Measurements from ENCODE around the gene SERPINB2.

DNA sequence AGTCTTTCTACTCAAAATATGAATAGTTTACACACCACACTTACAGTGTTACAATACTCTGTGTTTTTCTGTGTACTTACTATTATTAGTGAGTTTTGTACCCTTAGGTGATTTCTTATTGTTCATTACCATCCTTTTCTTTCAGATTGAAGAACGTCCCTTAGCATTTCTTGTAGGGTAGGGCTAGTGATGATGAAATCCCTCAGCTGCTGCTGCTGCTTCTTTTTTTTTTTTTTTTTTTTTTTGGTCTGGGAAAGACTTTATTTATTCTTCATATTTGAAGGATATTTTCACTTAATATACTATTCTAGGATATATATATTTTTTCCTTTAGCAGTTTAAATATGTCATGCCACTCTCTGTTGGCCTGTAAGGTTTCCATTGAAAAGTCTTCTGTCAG lies 29.0 kb upstream of the SERPINB2 start:
- TF ChIP-seq, protein P1, sequence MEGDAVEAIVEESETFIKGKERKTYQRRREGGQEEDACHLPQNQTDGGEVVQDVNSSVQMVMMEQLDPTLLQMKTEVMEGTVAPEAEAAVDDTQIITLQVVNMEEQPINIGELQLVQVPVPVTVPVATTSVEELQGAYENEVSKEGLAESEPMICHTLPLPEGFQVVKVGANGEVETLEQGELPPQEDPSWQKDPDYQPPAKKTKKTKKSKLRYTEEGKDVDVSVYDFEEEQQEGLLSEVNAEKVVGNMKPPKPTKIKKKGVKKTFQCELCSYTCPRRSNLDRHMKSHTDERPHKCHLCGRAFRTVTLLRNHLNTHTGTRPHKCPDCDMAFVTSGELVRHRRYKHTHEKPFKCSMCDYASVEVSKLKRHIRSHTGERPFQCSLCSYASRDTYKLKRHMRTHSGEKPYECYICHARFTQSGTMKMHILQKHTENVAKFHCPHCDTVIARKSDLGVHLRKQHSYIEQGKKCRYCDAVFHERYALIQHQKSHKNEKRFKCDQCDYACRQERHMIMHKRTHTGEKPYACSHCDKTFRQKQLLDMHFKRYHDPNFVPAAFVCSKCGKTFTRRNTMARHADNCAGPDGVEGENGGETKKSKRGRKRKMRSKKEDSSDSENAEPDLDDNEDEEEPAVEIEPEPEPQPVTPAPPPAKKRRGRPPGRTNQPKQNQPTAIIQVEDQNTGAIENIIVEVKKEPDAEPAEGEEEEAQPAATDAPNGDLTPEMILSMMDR (IDR thresholded peaks at IDR 0.05): no peak
- TF ChIP-seq POLR2A (IDR thresholded peaks at IDR 0.05) (no peak), POLR2AphosphoS5 (IDR thresholded peaks at IDR 0.05) (no peak), EP300 (IDR thresholded peaks at IDR 0.05) (no peak)

Data from sigmoid colon (tissue), 4 donors.